ENCODE measurements around the gene AAK1. TPM values are rescaled to one million over a fixed set of nuclear protein-coding genes. Genes with fewer than 3 reads are reported as not detected.
"Not testable (repeated sequence)": the region's sequence is repeated elsewhere in the genome, so short reads cannot be mapped to it uniquely, and the experiment has no call there.

Gene AAK1
- total RNA-seq, 2 experiments from 2014 or later: 115 to 121 TPM

- DNase-seq: no peak
- POLR2A ChIA-PET: interaction anchor here (1.1 to 1.2 kb wide), 2 partner anchors 8 to 10 kb away, joined by 4 to 5 read pairs; no protein-coding TSS in a partner anchor
- Mint-ChIP-seq H3K4me3 (no peak overlapping the region), H3K27ac (no peak overlapping the region), H3K36me3 (ENCODE audit: low read depth) (peaks cover 60% of the 10 kb centered on the region), H3K9me3 (no peaks in the 10 kb centered on the region), H3K4me1 (peaks cover 63% of the 10 kb centered on the region), H3K27me3 (no peaks in the 10 kb centered on the region)
- CTCF ChIA-PET: interaction anchor here (0.6 to 2.1 kb wide), 3 partner anchors 15 to 78 kb away, joined by 3 to 6 read pairs (median 4); no protein-coding TSS in a partner anchor
Observed at GRCh38 chr2:69636395-69636794, 7.1 kb downstream of the AAK1 start.

DNA sequence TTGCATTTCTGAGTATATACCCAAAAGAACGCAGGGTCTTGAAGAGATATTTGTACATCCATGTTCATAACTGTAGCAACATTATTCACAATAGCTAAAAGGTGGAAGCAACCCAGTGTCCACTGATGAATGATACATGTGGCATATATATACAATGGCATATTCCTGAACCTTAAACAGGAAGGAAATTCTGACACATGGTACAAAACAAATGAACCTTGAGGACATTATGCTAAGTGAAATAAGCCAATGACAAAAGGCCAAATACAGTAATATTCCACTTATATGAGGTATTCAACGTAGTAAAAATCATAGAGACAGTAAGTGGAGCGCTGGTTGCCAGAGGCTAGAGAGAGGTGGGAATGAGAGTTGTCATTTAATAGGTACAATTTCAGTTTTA lies 8.1 kb downstream of the AAK1 start:
- Mint-ChIP-seq H3K4me1 (peaks cover 64% of the 10 kb centered on the region), H3K9me3 (no peaks in the 10 kb centered on the region), H3K36me3 (ENCODE audit: low read depth) (peaks cover 54% of the 10 kb centered on the region), H3K27ac (no peak overlapping the region), H3K27me3 (no peaks in the 10 kb centered on the region), H3K4me3 (no peak overlapping the region)
- CTCF ChIA-PET: interaction anchor here (1.0 to 2.1 kb wide), 2 partner anchors 70 kb away, joined by 3 to 6 read pairs; no protein-coding TSS in a partner anchor
- POLR2A ChIA-PET: interaction anchor here (2.7 kb wide), 1 partner anchor 9 kb away, joined by 17 read pairs; the partner anchor contains the start of gene AAK1
- no peak for DNase-seq

GRCh38 chr2:69634196-69634821 lies 9.2 kb downstream of the AAK1 start:
- ChIA-PET CTCF (interaction anchor here (1.0 to 2.2 kb wide), 3 partner anchors 12 to 90 kb away, joined by 3 to 6 read pairs (median 3); no protein-coding TSS in a partner anchor), POLR2A (interaction anchor here (0.8 to 2.7 kb wide), 2 partner anchors 10 to 14 kb away, joined by 3 to 17 read pairs; partner anchors contain the start of gene AAK1)
- peaks cover 55% of the 10 kb centered on the region for H3K4me1 Mint-ChIP-seq
- H3K9me3 Mint-ChIP-seq: no peaks in the 10 kb centered on the region
- no peak overlapping the region for H3K27ac Mint-ChIP-seq
- no peak for DNase-seq
- H3K27me3 Mint-ChIP-seq: no peaks in the 10 kb centered on the region
- peaks cover 43% of the 10 kb centered on the region for H3K36me3 Mint-ChIP-seq (ENCODE audit: low read depth)
- no peak overlapping the region for H3K4me3 Mint-ChIP-seq

DNA sequence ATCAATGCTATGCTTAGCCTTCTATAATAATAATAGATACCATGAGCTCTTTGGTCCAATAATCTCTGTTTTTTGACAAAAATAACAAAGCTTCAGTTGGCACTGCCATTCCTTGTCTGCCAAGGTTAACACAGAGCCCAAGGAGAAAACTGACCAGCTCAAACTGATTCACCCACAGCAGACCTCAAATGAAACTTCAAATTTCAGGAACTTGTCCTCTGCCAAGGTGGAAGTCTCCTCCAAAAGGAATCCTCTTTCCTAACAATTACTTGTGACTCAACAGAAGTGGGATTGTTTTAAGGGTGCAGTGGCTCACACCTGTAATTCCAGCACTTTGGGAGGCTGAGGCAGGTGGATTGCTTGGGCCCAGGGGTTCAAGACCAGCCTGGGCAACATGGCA lies 12.1 kb downstream of the AAK1 start:
- H3K4me1 Mint-ChIP-seq: peaks cover 32% of the 10 kb centered on the region
- no peak overlapping the region for H3K4me3 Mint-ChIP-seq
- ChIA-PET CTCF (interaction anchor here (1.1 kb wide), 1 partner anchor 66 kb away, joined by 4 read pairs; no protein-coding TSS in a partner anchor), POLR2A (interaction anchor here (0.8 to 1.3 kb wide), 2 partner anchors 14 to 67 kb away, joined by 3 read pairs; no protein-coding TSS in a partner anchor)
- H3K27me3 Mint-ChIP-seq: no peaks in the 10 kb centered on the region
- H3K27ac Mint-ChIP-seq: no peak overlapping the region
- DNase-seq: no peak
- H3K36me3 Mint-ChIP-seq (ENCODE audit: low read depth): peaks cover 24% of the 10 kb centered on the region
- no peaks in the 10 kb centered on the region for H3K9me3 Mint-ChIP-seq

DNA sequence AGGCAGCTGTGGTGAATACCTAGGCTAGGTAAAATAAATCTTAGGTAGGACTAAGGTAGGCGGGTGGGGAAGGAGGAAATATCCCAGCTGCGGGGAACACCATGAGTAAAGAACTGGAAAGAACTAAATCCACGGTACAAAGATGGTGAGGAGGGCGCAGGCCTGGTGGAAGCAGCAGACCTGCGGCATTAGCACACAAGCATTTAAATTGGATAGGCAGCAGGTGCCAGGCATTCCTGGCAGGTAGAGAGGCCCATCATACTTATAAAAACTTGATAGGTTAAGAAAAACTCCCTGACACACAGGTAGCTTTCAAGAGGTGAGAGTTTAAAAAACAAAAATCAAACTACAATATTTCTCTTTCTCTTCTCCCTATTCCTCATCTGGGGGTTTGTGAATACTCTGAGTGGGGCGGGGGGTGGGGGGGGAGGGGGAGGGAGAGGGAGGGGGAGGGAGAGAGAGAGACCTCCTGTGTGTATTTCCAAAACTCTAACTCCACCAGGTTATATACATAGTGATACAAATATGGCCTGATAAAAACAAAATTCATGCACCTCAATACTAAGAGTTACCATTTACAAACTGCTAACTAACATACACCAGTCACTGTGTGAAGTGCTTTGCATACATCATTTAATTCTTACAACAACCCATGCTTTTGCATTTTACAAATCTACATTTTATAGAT lies 13.5 kb downstream of the AAK1 start:
- H3K4me3 Mint-ChIP-seq: no peak overlapping the region

DNA sequence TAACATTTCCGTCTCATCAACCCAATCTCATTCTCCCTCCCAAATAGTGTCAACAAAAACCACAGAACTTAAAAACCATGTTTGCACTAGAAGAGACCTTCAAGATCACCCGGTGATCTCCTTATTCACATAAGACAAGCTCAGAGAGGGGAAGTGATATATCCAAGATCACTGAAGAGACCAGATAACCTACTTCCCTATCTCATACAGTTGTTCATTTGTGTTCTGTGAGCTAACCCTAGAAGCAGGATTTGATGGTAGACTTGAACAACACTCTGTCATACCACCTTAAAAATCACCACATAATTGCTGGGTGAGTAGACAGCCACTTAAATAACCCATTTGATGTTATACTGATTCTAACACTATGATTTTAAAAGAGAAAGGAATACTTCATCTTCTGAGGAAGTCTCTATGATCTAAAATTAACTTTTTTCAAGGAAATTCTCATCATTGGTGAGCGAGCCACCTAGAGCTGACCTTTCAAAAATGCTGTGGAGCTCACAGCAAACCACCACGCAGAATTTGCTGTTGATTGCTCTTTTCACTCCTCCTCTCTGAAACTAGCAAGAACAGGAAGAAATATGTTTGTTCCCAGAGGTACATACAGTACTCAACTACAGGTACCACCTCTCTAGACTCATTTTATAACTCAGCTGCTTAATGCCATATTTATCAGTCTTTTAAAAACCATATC lies 15.1 kb downstream of the AAK1 start:
- peaks cover 12% of the 10 kb centered on the region for H3K36me3 Mint-ChIP-seq (ENCODE audit: low read depth)

More for the DNA sequence above, 13.5 kb downstream of the AAK1 start:
- no peak for DNase-seq
- Mint-ChIP-seq H3K4me1 (peaks cover 26% of the 10 kb centered on the region), H3K36me3 (ENCODE audit: low read depth) (peaks cover 18% of the 10 kb centered on the region), H3K27me3 (no peaks in the 10 kb centered on the region), H3K27ac (no peak overlapping the region), H3K9me3 (no peaks in the 10 kb centered on the region)
- ChIA-PET CTCF (interaction anchor here (2.1 to 3.6 kb wide), 3 partner anchors 12 to 85 kb away, joined by 5 to 14 read pairs (median 7); no protein-coding TSS in a partner anchor), POLR2A (interaction anchor here (3.9 kb wide), 1 partner anchor 15 kb away, joined by 55 read pairs; the partner anchor contains the start of gene AAK1)

DNA sequence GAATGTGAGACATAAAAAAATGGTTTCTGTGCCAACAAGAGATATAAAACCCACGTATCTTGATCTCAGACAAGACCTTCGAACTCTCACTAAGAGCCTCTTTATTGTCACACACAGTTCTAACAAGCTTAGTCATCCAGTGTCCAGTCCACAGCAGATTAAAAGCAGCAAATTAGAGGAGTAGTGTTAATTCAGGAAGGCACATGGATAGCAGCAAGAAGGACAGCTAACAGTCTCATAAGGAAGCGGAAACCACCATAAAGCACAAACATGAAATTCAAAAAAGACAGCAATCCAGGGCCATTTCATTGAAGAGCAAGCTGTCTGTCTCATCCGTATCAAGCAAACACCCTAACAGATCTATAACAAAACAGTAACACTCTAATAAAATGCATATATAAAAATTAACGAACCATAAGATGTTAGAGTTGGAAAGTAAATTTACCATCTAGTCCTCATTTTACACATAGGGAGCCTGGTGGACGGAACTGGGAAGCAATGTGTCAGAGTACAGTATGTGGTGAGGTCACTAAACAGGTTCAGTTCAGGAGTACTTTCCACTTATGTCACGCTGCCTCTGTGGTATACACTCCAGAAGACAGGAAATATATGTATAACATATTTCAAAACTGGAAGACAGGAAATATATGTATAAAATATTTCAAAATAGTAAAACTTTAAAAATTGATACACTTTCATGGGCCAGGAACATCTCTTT lies 18.3 kb downstream of the AAK1 start:
- H3K4me3 Mint-ChIP-seq: no peak overlapping the region
- no peaks in the 10 kb centered on the region for H3K27me3 Mint-ChIP-seq
- CTCF ChIA-PET: interaction anchor here (1.3 kb wide), 1 partner anchor 57 kb away, joined by 3 read pairs; no protein-coding TSS in a partner anchor
- no peak for DNase-seq
- no peak overlapping the region for H3K27ac Mint-ChIP-seq
- H3K36me3 Mint-ChIP-seq (ENCODE audit: low read depth): peaks cover 19% of the 10 kb centered on the region
- peaks cover 15% of the 10 kb centered on the region for H3K4me1 Mint-ChIP-seq
- H3K9me3 Mint-ChIP-seq: peaks cover 2% of the 10 kb centered on the region
- POLR2A ChIA-PET: no interaction called here

More for the DNA sequence above, 15.1 kb downstream of the AAK1 start:
- no peak overlapping the region for H3K4me3 Mint-ChIP-seq
- H3K9me3 Mint-ChIP-seq: no peaks in the 10 kb centered on the region
- peaks cover 20% of the 10 kb centered on the region for H3K4me1 Mint-ChIP-seq
- H3K27me3 Mint-ChIP-seq: no peaks in the 10 kb centered on the region
- POLR2A ChIA-PET: interaction anchor here (1.0 to 3.9 kb wide), 12 partner anchors 8 to 191 kb away, joined by 3 to 55 read pairs (median 4); partner anchors contain the start of genes AAK1 and NFU1
- CTCF ChIA-PET: interaction anchor here (0.8 to 3.6 kb wide), 13 partner anchors 9 to 96 kb away, joined by 3 to 14 read pairs (median 4); partner anchors contain the start of gene AAK1
- DNase-seq: no peak
- no peak overlapping the region for H3K27ac Mint-ChIP-seq

- no peak for DNase-seq
- ChIA-PET POLR2A (interaction anchor here (1.2 kb wide), 1 partner anchor 17 kb away, joined by 3 read pairs; no protein-coding TSS in a partner anchor), CTCF (no interaction called here)
- Mint-ChIP-seq H3K4me3 (no peak overlapping the region), H3K4me1 (peaks cover 15% of the 10 kb centered on the region), H3K36me3 (ENCODE audit: low read depth) (peaks cover 19% of the 10 kb centered on the region), H3K9me3 (peaks cover 2% of the 10 kb centered on the region), H3K27me3 (no peaks in the 10 kb centered on the region), H3K27ac (no peak overlapping the region)
Observed at GRCh38 chr2:69624611-69625010, 18.9 kb downstream of the AAK1 start.

- POLR2A ChIA-PET: interaction anchor here (1.2 kb wide), 2 partner anchors 18 to 27 kb away, joined by 3 read pairs; no protein-coding TSS in a partner anchor
- peaks cover 19% of the 10 kb centered on the region for H3K36me3 Mint-ChIP-seq (ENCODE audit: low read depth)
- H3K4me3 Mint-ChIP-seq: no peak overlapping the region
- no peaks in the 10 kb centered on the region for H3K27me3 Mint-ChIP-seq
- CTCF ChIA-PET: no interaction called here
- no peak overlapping the region for H3K27ac Mint-ChIP-seq
- H3K4me1 Mint-ChIP-seq: peaks cover 15% of the 10 kb centered on the region
- DNase-seq: no peak
- peaks cover 2% of the 10 kb centered on the region for H3K9me3 Mint-ChIP-seq
Observed at GRCh38 chr2:69624131-69624530, 19.4 kb downstream of the AAK1 start.

DNA sequence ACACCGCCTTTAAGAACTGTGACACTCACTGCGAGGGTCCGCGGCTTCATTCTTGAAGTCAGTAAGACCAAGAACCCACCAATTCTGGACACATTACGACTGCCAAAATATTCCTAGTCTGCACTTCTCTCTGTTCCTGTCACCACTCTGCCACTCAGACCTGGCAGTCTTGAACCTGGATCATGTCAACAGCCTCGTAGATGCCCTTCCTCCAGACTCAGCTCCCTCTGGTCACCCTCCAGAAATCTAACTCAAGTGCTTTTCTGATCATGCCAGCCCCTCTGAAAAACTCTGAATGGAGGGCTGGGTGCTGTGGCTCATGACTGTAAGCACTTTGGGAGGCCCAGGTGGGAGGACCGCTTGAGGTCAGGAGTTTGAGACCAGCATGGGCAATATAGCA lies 20.3 kb downstream of the AAK1 start:
- no peak overlapping the region for H3K4me3 Mint-ChIP-seq
- H3K4me1 Mint-ChIP-seq: peaks cover 15% of the 10 kb centered on the region
- no peak for DNase-seq
- H3K27me3 Mint-ChIP-seq: no peaks in the 10 kb centered on the region
- H3K9me3 Mint-ChIP-seq: peaks cover 2% of the 10 kb centered on the region
- no peak overlapping the region for H3K27ac Mint-ChIP-seq
- POLR2A ChIA-PET: interaction anchor here (1.2 kb wide), 2 partner anchors 19 to 26 kb away, joined by 3 read pairs; no protein-coding TSS in a partner anchor
- CTCF ChIA-PET: interaction anchor here (2.0 kb wide), 1 partner anchor 58 kb away, joined by 8 read pairs; no protein-coding TSS in a partner anchor
- H3K36me3 Mint-ChIP-seq (ENCODE audit: low read depth): peaks cover 19% of the 10 kb centered on the region

GRCh38 chr2:69622805-69623204 lies 20.7 kb downstream of the AAK1 start:
- POLR2A ChIA-PET: interaction anchor here (6.5 kb wide), 1 partner anchor 22 kb away, joined by 39 read pairs; the partner anchor contains the start of gene AAK1
- CTCF ChIA-PET: interaction anchor here (1.1 to 2.0 kb wide), 2 partner anchors 20 to 58 kb away, joined by 3 to 8 read pairs; no protein-coding TSS in a partner anchor
- not testable (repeated sequence) for H3K9me3 Mint-ChIP-seq, H3K27ac Mint-ChIP-seq, DNase-seq, H3K4me3 Mint-ChIP-seq, H3K27me3 Mint-ChIP-seq
- Mint-ChIP-seq H3K36me3 (ENCODE audit: low read depth) (peaks cover 19% of the 10 kb centered on the region), H3K4me1 (peaks cover 15% of the 10 kb centered on the region)

Measured in activated CD4-positive, alpha-beta memory T cell treated with anti-CD3 and anti-CD28 coated beads, Interleukin-2, amount 10 ng/mL, durations not matched to agents 7 days and 5 days (primary cell).